Fibroblast of lung (primary cell): ENCODE data around the gene UGT8.

Experiments
- CTCF ChIP-seq, 2 donors: IDR thresholded peaks in 1 of 2; conservative IDR thresholded peaks in 1 of 2; 1 replicate in 1 of 2; 2 replicates in 1 of 2; pipeline ENCODE4 v1.5.1; 2011 to 2012; ENCODE audit warnings: low read length in 2 of 2, control low read depth in 1 of 2, inconsistent platforms in 1 of 2, low read depth in 1 of 2, mild to moderate bottlenecking in 1 of 2
- EZH2 ChIP-seq: IDR thresholded peaks from 2 replicates; pipeline ENCODE4 v1.5.1; 2012; ENCODE audit warnings: low read length, control low read depth, mild to moderate bottlenecking; ENCODE audit errors: missing control alignments

- TF ChIP-seq CTCF (conservative IDR thresholded peaks at IDR 0.05 in 1 of 2, IDR thresholded peaks at IDR 0.05 in 1 of 2; ENCODE audit: low read depth in 1 of 2, low read length in 2 of 2) = no peak
- no peak for TF ChIP-seq EZH2
Observed at GRCh38 chr4:114595921-114596320, 2.7 kb upstream of the UGT8 start.
